Panc1 (cell line): Measurements from ENCODE around the gene RAB26.
"Not testable (repeated sequence)": the region's sequence is repeated elsewhere in the genome, so short reads cannot be mapped to it uniquely, and the experiment has no call there.

Experiments used
- POLR2AphosphoS5 ChIP-seq: IDR thresholded peaks from 2 replicates; pipeline ENCODE4 v1.6.1; 2012; ENCODE audit warnings: mild to moderate bottlenecking, low read depth, low read length, moderate library complexity
- REST ChIP-seq, 2 experiments: IDR thresholded peaks; 2 replicates each; pipeline ENCODE4 v1.6.1; 2011 to 2012; ENCODE audit warnings: low read depth in 2 of 2, control low read depth in 1 of 2, low read length in 1 of 2, mild to moderate bottlenecking in 1 of 2, moderate library complexity in 1 of 2; ENCODE audit not compliant: insufficient read depth in 1 of 2
- TCF7L2 ChIP-seq: IDR thresholded peaks from 2 replicates; pipeline ENCODE4 v1.6.1; 2011; ENCODE audit warnings: mild to moderate bottlenecking, low read depth, low read length, inconsistent platforms
- TF ChIP-seq, protein P1 (sequence below): fragments of 450-650 bp; IDR thresholded peaks from 2 replicates; pipeline ENCODE4 v1.5.1; 2017; ENCODE audit warnings: mild to moderate bottlenecking

- not testable (repeated sequence) for TF ChIP-seq TCF7L2; POLR2AphosphoS5; REST (IDR thresholded peaks at IDR 0.05; ENCODE audit: insufficient read depth in 1 of 2, low read depth in 2 of 2, low read length in 1 of 2)
- TF ChIP-seq, protein P1, sequence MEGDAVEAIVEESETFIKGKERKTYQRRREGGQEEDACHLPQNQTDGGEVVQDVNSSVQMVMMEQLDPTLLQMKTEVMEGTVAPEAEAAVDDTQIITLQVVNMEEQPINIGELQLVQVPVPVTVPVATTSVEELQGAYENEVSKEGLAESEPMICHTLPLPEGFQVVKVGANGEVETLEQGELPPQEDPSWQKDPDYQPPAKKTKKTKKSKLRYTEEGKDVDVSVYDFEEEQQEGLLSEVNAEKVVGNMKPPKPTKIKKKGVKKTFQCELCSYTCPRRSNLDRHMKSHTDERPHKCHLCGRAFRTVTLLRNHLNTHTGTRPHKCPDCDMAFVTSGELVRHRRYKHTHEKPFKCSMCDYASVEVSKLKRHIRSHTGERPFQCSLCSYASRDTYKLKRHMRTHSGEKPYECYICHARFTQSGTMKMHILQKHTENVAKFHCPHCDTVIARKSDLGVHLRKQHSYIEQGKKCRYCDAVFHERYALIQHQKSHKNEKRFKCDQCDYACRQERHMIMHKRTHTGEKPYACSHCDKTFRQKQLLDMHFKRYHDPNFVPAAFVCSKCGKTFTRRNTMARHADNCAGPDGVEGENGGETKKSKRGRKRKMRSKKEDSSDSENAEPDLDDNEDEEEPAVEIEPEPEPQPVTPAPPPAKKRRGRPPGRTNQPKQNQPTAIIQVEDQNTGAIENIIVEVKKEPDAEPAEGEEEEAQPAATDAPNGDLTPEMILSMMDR, result not testable (repeated sequence)
Observed at GRCh38 chr16:2123706-2124376, 24.6 kb upstream of the RAB26 start.
